H1 (cell line): ENCODE data around the gene SLC6A19. TPM values are rescaled to one million over a fixed set of nuclear protein-coding genes. Genes with fewer than 3 reads are reported as not detected.

Source experiments
- CTCF ChIA-PET: fragments of 300-600 bp; sonication (Branson Sonifier 250); formaldehyde crosslinking; loops from one replicate; lab custom pipeline; 2021; ENCODE audit not compliant: partially characterized antibody; lab: Charles Lee
- POLR2A ChIA-PET: fragments of 300-600 bp; sonication (Branson Sonifier 250); formaldehyde crosslinking; loops from one replicate; lab custom pipeline; 2021; ENCODE audit warnings: inconsistent platforms; ENCODE audit not compliant: partially characterized antibody; lab: Charles Lee
- DNase-seq, 2 experiments: peaks; one replicate each; pipeline versions ENCODE4 v3.0.0 to v3.0.0-alpha.2; 2010 to 2022; ENCODE audit warnings: low spot score in 2 of 2, low read depth in 1 of 2, mixed read lengths in 1 of 2
- FAIRE-seq: peaks from 2 replicates; lab custom pipeline; 2011; peaks lifted over from hg19 to GRCh38; lab: Jason Lieb, UNC
- H2AFZ ChIP-seq: 2 replicates; pipeline ENCODE4 v1.8.1; 2012; ENCODE audit warnings: low read length, inconsistent platforms
- H2AK5ac ChIP-seq: 2 replicates; pipeline ENCODE4 v1.6.1; 2013; ENCODE audit warnings: low read depth, low read length
- H2BK120ac ChIP-seq: replicated peaks from 2 replicates; pipeline ENCODE3; 2013; ENCODE audit warnings: low read depth, low read length, inconsistent platforms
- H2BK12ac ChIP-seq: 2 replicates; pipeline ENCODE4 v1.6.1; 2013; ENCODE audit warnings: low read depth, low read length
- H2BK15ac ChIP-seq: 2 replicates; pipeline ENCODE4 v1.6.1; 2013; ENCODE audit warnings: low read length
- H2BK20ac ChIP-seq: 2 replicates; pipeline ENCODE4 v1.6.1; 2013; ENCODE audit warnings: low read length
- H2BK5ac ChIP-seq: 2 replicates; pipeline ENCODE4 v1.6.1; 2013; ENCODE audit warnings: low read depth, low read length
- H3K14ac ChIP-seq: 2 replicates; pipeline ENCODE4 v1.6.1; 2013; ENCODE audit warnings: inconsistent platforms; ENCODE audit not compliant: insufficient read length
- H3K18ac ChIP-seq: 2 replicates; pipeline ENCODE4 v1.6.1; 2013; ENCODE audit warnings: low read length; ENCODE audit errors: extremely low read depth
- H3K23ac ChIP-seq: 2 replicates; pipeline ENCODE4 v1.6.1; 2013; ENCODE audit warnings: inconsistent platforms; ENCODE audit not compliant: insufficient read length
- H3K23me2 ChIP-seq: 2 replicates; pipeline ENCODE4 v1.6.1; 2013; ENCODE audit warnings: low read depth, low read length
- H3K27ac ChIP-seq: 2 replicates; pipeline ENCODE4 v1.6.1; 2011; ENCODE audit warnings: low read depth, low read length, inconsistent platforms
- H3K27me3 ChIP-seq, 4 experiments: replicated peaks in 1 of 4; 1 replicate in 1 of 4; 2 replicates in 3 of 4; pipeline versions ENCODE4 v1.6.1 to v1.8.1; 2011 to 2013; ENCODE audit warnings: low read length in 3 of 4, mild to moderate bottlenecking in 3 of 4, inconsistent platforms in 2 of 4, mixed read lengths in 2 of 4, moderate library complexity in 1 of 4; ENCODE audit not compliant: control insufficient read depth in 3 of 4, insufficient read depth in 3 of 4; ENCODE audit errors: extremely low read depth in 1 of 4
- H3K36me3 ChIP-seq, 4 experiments: 2 replicates each; pipeline versions ENCODE4 v1.6.1 to v1.8.1; 2011 to 2013; ENCODE audit warnings: mild to moderate bottlenecking in 4 of 4, low read length in 3 of 4, moderate library complexity in 2 of 4, control low read depth in 1 of 4, inconsistent platforms in 1 of 4; ENCODE audit not compliant: insufficient read depth in 4 of 4, control insufficient read depth in 2 of 4
- H3K4ac ChIP-seq: replicated peaks from 2 replicates; pipeline ENCODE3; 2013; ENCODE audit warnings: low read length, low read depth, mixed read lengths, inconsistent platforms; ENCODE audit not compliant: insufficient read length
- H3K4me1 ChIP-seq, 4 experiments: replicated peaks in 1 of 4; 1 replicate in 1 of 4; 2 replicates in 3 of 4; pipeline versions ENCODE4 v1.6.1 to v1.8.1; 2011 to 2013; ENCODE audit warnings: low read length in 3 of 4, inconsistent platforms in 2 of 4, mixed read lengths in 1 of 4; ENCODE audit not compliant: insufficient read depth in 4 of 4, control insufficient read depth in 3 of 4
- H3K4me2 ChIP-seq, 2 experiments: 2 replicates each; pipeline versions ENCODE4 v1.6.1 to v1.8.1; 2011 to 2013; ENCODE audit warnings: low read depth in 2 of 2, low read length in 2 of 2, control low read depth in 1 of 2, inconsistent platforms in 1 of 2, mild to moderate bottlenecking in 1 of 2; ENCODE audit not compliant: insufficient read depth in 1 of 2
- H3K4me3 ChIP-seq, 4 experiments: fragments of 200-600, 300-600 bp in 1 of 4; sonication (generic), shearing (Covaris generic), sonication (Bioruptor Twin) in 1 of 4; 2 replicates each; pipeline versions ENCODE4 v1.5.1 to v1.8.1; 2011 to 2016; ENCODE audit warnings: low read length in 4 of 4, low read depth in 3 of 4, control low read depth in 2 of 4, inconsistent platforms in 2 of 4, mild to moderate bottlenecking in 2 of 4, mixed read lengths in 1 of 4, moderate library complexity in 1 of 4; ENCODE audit not compliant: insufficient read depth in 2 of 4; ENCODE audit errors: extremely low read depth in 1 of 4
- H3K56ac ChIP-seq: replicated peaks from 2 replicates; pipeline ENCODE3; 2013; ENCODE audit warnings: low read depth, mild to moderate bottlenecking, mixed read lengths, low read length, inconsistent platforms; ENCODE audit not compliant: insufficient read length
- H3K79me1 ChIP-seq: 2 replicates; pipeline ENCODE4 v1.6.1; 2013; ENCODE audit warnings: low read depth, low read length, control low read depth
- H3K79me2 ChIP-seq, 2 experiments: 2 replicates each; pipeline versions ENCODE4 v1.6.1 to v1.8.1; 2012 to 2013; ENCODE audit warnings: low read length in 2 of 2, mild to moderate bottlenecking in 2 of 2, inconsistent platforms in 1 of 2; ENCODE audit not compliant: insufficient read depth in 2 of 2, control insufficient read depth in 1 of 2
- H3K9ac ChIP-seq, 4 experiments: replicated peaks in 1 of 4; 1 replicate in 1 of 4; 2 replicates in 3 of 4; pipeline versions ENCODE4 v1.6.1 to v1.8.1; 2011 to 2013; ENCODE audit warnings: low read depth in 3 of 4, low read length in 3 of 4, control low read depth in 2 of 4, mild to moderate bottlenecking in 2 of 4, moderate library complexity in 2 of 4, inconsistent platforms in 1 of 4; ENCODE audit errors: extremely low read depth in 1 of 4
- H3K9me3 ChIP-seq, 2 experiments: 2 replicates each; pipeline versions ENCODE4 v1.6.1 to v1.8.1; 2012 to 2013; ENCODE audit warnings: mild to moderate bottlenecking in 2 of 2, moderate library complexity in 2 of 2, control low read depth in 1 of 2, inconsistent platforms in 1 of 2, low read depth in 1 of 2, low read length in 1 of 2, mixed read lengths in 1 of 2; ENCODE audit not compliant: insufficient read depth in 2 of 2
- H4K20me1 ChIP-seq, 2 experiments: replicated peaks in 1 of 2; 2 replicates each; pipeline versions ENCODE3 to v1.8.1; 2011 to 2013; ENCODE audit warnings: inconsistent platforms in 2 of 2, low read length in 2 of 2, mild to moderate bottlenecking in 1 of 2; ENCODE audit not compliant: insufficient read depth in 2 of 2, control insufficient read depth in 1 of 2
- H4K5ac ChIP-seq: 2 replicates; pipeline ENCODE4 v1.6.1; 2013; ENCODE audit warnings: low read length, low read depth, mixed read lengths, inconsistent platforms; ENCODE audit not compliant: insufficient read length
- H4K8ac ChIP-seq: 2 replicates; pipeline ENCODE4 v1.8.0; 2013; ENCODE audit warnings: mild to moderate bottlenecking, moderate library complexity, low read length, inconsistent platforms; ENCODE audit not compliant: insufficient read depth; ENCODE audit errors: extremely low read depth
- H4K91ac ChIP-seq: replicated peaks from 2 replicates; pipeline ENCODE3; 2013; ENCODE audit warnings: low read length, mixed read lengths, inconsistent platforms; ENCODE audit not compliant: insufficient read length
- GABPA ChIP-seq: IDR thresholded peaks from 2 replicates; pipeline ENCODE4 v1.6.1; 2011; ENCODE audit warnings: mild to moderate bottlenecking, low read length, moderate library complexity, borderline replicate concordance; ENCODE audit not compliant: insufficient read depth
- POLR2A ChIP-seq, 2 experiments: IDR thresholded peaks; 1 replicate in 1 of 2; 2 replicates in 1 of 2; pipeline ENCODE4 v1.6.1; 2011; ENCODE audit warnings: low read depth in 2 of 2, low read length in 2 of 2, mild to moderate bottlenecking in 2 of 2; ENCODE audit errors: control extremely low read depth in 1 of 2
- RNF2 ChIP-seq: fragments of 200-900, 300-1000 bp; sonication (generic); IDR thresholded peaks from 2 replicates; pipeline ENCODE4 v1.7.1; 2016; ENCODE audit warnings: borderline replicate concordance, low read depth, mild to moderate bottlenecking, antibody characterized with exemption, low read length; ENCODE audit not compliant: poor library complexity, severe bottlenecking; ENCODE audit errors: missing control alignments
- SP4 ChIP-seq: IDR thresholded peaks from 2 replicates; pipeline ENCODE4 v1.6.1; 2012; ENCODE audit warnings: low read length, inconsistent platforms
- TBP ChIP-seq: IDR thresholded peaks from 2 replicates; pipeline ENCODE4 v1.6.1; 2011; ENCODE audit warnings: low read depth, low read length, improper control_type of control experiment
- WGBS, 2 experiments: shearing (Covaris generic) in 1 of 2; methylation state at CpG; one replicate each; pipeline versions ENCODE4 v1.1.6 to v1.1.7; 2013 to 2015; ENCODE audit warnings: low lambda C conversion rate in 2 of 2, mixed read lengths in 2 of 2, inconsistent platforms in 1 of 2, low coverage in 1 of 2, missing lambda C conversion rate in 1 of 2; ENCODE audit not compliant: insufficient replicate concordance in 2 of 2, insufficient coverage in 1 of 2, insufficient read length in 1 of 2; ENCODE audit errors: extremely low coverage in 1 of 2, missing lambda C conversion rate in 1 of 2; 5-methylcytosine and 5-hydroxymethylcytosine counted together
- polyA plus RNA-seq, 7 experiments: library from polyadenylated mRNA; depleted of rRNA in 3 of 7; stranded (reverse) in 5 of 7; unstranded in 2 of 7; fragments of >200 nt in 5 of 7; fragments of 200-250 nt in 2 of 7; gene quantifications; 1 replicate in 5 of 7; 2 replicates in 1 of 7; 4 replicates in 1 of 7; pipeline versions ENCODE4 v1.2.1 to v1.2.3, GENCODE V29; 2011 to 2013; ENCODE audit warnings: missing spikeins in 2 of 7, mixed read lengths in 2 of 7
- total RNA-seq: library from RNA; stranded (reverse); fragmentation: NEBNext Ultra II Directional; extraction: Animal tissue kit (Norgen Biotek cat#: 25700); gene quantifications from 2 replicates; pipeline ENCODE4 v1.2.1, GENCODE V29; 2021

The SLC6A19 gene
- total and polyA plus RNA-seq, 2 of the 8 experiments (the other 6 are each of a cell fraction or from before 2014, with no cell fraction given): 0.02 TPM; not detected in 1

DNA sequence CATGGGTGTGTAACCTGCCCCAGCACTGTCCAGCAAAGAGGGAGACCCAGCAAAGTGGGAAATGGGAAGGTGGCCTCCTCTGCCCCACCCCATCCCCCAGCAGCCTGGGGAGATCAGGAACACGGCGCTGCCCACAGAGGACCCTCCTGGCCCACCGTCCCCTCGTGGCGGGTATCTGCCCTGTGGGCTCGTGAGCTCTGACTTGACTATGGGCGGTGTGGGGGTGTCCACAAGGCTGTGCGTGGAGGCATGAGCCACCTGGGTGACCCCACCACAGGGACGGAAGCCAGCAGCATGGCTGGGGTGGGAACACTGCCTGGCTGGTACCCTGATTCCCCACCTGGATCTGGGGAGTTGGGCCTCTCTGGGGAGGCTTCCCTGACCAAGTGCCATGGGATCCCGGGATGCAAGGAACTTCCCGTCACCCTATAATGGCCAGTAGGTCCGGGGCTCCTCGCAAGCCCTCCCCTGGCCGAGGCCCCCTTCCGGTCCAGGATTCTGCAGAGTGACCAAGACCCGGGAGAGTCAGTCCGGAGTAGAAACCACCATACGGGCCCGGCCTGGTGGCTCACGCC is 29.3 kb upstream of the SLC6A19 start:
- Histone ChIP-seq H3K4me2 (no peak overlapping the region), H3K36me3 (no peaks in the 10 kb centered on the region), H3K9ac (no peak overlapping the region), H3K56ac (no peak overlapping the region), H4K5ac (no peak overlapping the region), H4K8ac (no peak overlapping the region; the same call in 1 of the 2 replicates), H2BK15ac (no peak overlapping the region), H3K4me1 (peaks cover 0 to 5% (median 4%) of the 10 kb centered on the region in 4 experiments; a peak in 2 of 7 replicates), H2BK20ac (no peak overlapping the region), H3K27ac (no peak overlapping the region), H3K23me2 (no peaks in the 10 kb centered on the region), H3K27me3 (no peaks in the 10 kb centered on the region; a peak in 1 of 7 replicates), H3K23ac (no peak overlapping the region), H3K79me1 (no peaks in the 10 kb centered on the region), H2AFZ (no peak overlapping the region), H3K9me3 (no peaks in the 10 kb centered on the region; a peak in 1 of 4 replicates), H4K20me1 (no peaks in the 10 kb centered on the region), H3K4me3 (no peak overlapping the region), H2AK5ac (no peak overlapping the region), H3K14ac (no peak overlapping the region), H4K91ac (no peak overlapping the region), H2BK120ac (no peak overlapping the region), H2BK5ac (no peak overlapping the region), H3K4ac (no peak overlapping the region), H3K18ac (no peak overlapping the region), H3K79me2 (no peaks in the 10 kb centered on the region), H2BK12ac (no peak overlapping the region)
- TF ChIP-seq GABPA (no peak), SP4 (no peak), TBP (no peak), RNF2 (no peak), POLR2A (IDR thresholded peaks at IDR 0.05; ENCODE audit: control extremely low read depth in 1 of 2, low read depth in 2 of 2, low read length in 2 of 2) (no peak)
- no peak for FAIRE-seq
- CTCF ChIA-PET: interaction anchor here (0.7 to 3.4 kb wide), 10 partner anchors 10 to 248 kb away, joined by 3 to 29 read pairs (median 4); no protein-coding TSS in a partner anchor
- POLR2A ChIA-PET: no interaction called here
- no peak for DNase-seq
- 89% methylated on average over 20 of the region's 20 CpGs; no CpG with 5 or more reads in 1 of the 2 experiments for WGBS, 2 experiments
